Kidney glomerular epithelial cell (primary cell): ENCODE data around the gene NCAPH2.

Source experiments
- DNase-seq: peaks from one replicate; lab custom pipeline; 2025; lab: John Stamatoyannopoulos, UW

Gene NCAPH2

GRCh38 chr22:50490531-50491308, 17.3 kb upstream of the NCAPH2 start:
- no peak for DNase-seq

- DNase-seq: no peak
These were observed 10.9 kb upstream of the NCAPH2 start for GRCh38 chr22:50497093-50497492.

- DNase-seq: peak; percentile 63
These were observed 9.6 kb upstream of the NCAPH2 start for GRCh38 chr22:50498322-50498890.

- no peak for DNase-seq
These were observed 7.6 kb upstream of the NCAPH2 start for GRCh38 chr22:50500452-50500851.

DNA sequence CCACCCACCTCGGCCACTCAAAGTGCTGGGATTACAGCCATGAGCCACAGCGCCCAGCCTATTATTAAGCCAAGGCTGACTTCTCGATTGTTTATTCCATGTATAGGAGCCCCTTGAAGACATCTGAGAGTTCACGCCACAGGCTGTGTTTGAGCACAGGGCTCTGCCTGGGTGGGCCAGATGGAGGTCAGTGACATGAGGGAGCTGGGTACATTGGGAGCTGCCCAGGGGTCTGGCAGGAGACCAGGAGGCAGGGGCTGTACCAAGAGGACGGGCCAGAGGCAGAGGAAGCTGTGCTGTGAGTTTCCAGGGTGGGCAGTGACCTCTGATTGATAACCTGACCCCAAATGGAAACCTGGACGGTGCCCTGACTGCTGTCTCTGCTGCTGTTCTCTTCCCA, 5.9 kb upstream of the NCAPH2 start:
- no peak for DNase-seq

GRCh38 chr22:50502628-50503474, 5.2 kb upstream of the NCAPH2 start:
- DNase-seq: no peak

GRCh38 chr22:50503475-50504145, 4.4 kb upstream of the NCAPH2 start:
- DNase-seq: no peak

- DNase-seq: no peak
These were observed 3.4 kb upstream of the NCAPH2 start for GRCh38 chr22:50504369-50505211.

DNA sequence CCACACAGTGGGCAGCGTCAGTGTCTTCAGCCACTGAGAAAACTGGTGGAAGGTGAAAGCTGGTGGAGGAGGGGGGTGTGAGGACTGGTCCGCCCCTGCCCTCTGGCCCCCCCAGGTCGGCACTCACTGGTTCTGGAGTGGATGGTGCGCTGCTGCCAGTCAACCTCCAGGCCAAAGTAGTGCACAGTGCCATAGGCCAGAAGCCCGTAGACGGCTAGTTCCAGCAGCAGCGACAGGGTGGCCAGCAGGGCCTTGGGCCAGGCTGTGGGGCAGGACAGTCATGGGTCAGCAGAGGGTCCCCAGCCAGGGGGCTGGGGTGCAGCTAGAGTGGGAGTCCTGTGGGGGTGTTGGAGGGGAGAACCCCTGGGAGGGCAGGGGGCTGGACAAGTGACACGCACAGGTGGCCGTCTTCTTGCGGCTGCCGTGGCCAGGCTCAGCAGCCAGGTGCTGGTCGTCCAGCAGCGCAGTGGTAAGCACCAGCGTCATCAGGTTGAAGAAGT, 2.7 kb upstream of the NCAPH2 start:
- DNase-seq: no peak

GRCh38 chr22:50505776-50506610, 2.0 kb upstream of the NCAPH2 start:
- DNase-seq: no peak

GRCh38 chr22:50506611-50507420, 1.2 kb upstream of the NCAPH2 start:
- DNase-seq: no peak

- peak; percentile 88 for DNase-seq
These were observed 518 bp upstream of the NCAPH2 start, which contains the start of gene LMF2 for GRCh38 chr22:50507421-50507990. TSS of gene LMF2 (minus strand) at chr22:50507702. CDS start at chr22:50507675, 27 bp downstream.

- no peak for DNase-seq
These were observed 873 bp downstream of the NCAPH2 start for GRCh38 chr22:50508897-50509296.

DNA sequence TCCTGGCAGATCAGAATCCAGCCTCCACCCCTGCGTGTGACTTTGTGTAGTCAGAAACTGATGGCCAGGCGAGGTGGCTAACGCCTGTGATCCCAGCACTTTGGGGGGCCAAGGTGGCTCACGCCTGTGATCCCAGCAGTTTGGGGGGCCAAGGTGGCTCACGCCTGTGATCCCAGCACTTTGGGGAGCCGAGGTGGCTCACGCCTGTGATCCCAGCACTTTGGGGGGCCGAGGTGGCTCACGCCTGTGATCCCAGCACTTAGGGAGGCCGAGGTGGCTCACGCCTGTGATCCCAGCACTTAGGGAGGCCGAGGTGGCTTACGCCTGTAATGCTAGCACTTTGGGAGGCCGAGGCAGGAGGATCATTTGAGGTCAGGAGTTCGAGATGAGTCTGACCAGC, 5.2 kb downstream of the NCAPH2 start:
- no peak for DNase-seq

DNA sequence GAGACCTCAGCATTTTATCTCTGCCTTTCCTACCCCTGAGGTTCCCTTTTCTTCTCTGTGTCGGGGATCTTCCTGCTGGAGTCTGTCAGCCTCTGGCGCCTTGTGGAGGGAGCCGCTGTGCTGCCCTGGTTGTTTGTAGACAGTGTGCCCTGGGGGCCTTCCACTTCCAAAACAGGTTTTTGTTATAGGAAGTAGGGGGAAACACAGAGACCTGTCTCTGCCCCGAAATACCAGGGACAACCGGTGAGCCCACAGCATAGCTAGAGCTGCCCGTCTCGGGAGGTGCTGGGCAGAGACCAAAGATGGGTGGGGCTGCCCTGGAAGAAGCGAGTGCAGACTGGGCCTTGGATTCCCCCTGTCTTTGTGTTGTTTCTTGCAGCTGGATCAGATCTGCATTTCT, 8.0 kb downstream of the NCAPH2 start:
- DNase-seq: no peak

DNA sequence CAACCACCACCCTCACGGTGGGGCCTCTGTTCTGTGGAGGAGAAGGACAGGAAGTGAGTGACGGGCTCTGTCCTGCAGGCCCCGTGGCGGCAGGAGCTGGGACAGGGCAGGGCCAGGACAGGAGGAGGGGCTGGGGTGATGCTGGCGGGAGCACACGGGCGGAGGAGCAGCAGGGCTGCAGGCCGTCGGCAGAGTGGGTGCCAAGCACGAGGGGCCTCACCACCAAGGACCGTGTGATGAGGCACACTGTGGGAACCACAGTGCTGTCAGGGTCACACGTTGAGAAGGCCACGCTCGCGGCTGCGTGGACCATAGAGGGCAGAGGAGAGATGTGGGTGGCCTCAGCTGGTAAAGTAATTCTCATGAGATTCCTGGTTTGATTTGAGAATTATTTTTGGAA, 8.9 kb downstream of the NCAPH2 start:
- DNase-seq: no peak

DNA sequence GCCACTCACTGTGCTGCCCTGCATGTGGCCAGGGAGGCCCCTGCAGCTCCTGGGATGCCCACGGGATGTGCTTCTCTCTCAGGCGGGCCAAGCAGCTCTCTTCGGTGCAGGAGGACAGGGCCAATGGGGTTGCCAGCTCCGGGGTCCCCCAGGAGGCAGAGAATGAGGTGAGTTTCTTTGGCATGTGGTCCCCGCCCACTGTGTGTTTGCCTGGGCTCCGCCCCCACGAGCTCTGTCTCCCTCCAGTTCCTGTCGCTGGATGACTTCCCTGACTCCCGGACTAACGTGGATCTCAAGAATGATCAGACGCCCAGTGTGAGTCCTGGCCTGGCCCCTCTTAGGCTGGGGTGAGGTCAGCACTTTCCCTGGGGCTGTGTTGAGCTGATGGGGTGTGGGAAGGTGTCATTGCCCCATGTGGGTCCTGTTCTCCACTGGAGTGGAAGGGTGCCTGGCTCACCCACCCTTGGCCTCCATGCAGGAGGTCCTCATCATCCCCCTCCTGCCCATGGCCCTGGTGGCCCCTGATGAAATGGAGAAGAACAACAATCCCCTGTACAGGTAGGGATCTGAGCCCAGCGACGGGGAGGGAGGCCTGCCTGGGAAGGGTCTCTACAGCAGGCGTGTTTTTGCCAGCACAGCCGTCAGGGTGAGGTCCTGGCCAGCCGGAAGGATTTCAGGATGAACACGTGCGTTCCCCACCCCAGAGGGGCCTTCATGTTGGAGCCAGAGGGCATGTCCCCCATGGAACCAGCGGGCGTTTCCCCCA, 9.7 kb downstream of the NCAPH2 start:
- no peak for DNase-seq

GRCh38 chr22:50518606-50519005, 10.6 kb downstream of the NCAPH2 start:
- DNase-seq: no peak
